ENCODE data around the gene PITPNB.

GRCh38 chr22:27913162-27913741 is 5.8 kb downstream of the PITPNB start:
- TF ChIP-seq CTCF (IDR thresholded peaks at IDR 0.05) (no peak), POLR2AphosphoS5 (IDR thresholded peaks at IDR 0.05) (peak; percentile 34 to 86 (median 64)), EP300 (IDR thresholded peaks at IDR 0.05) (no peak), POLR2A (IDR thresholded peaks at IDR 0.05) (no peak)

Data from sigmoid colon (tissue), 4 donors.